Endothelial cell of umbilical vein (primary cell): ENCODE results near the gene FYCO1. TPM values are rescaled to one million over a fixed set of nuclear protein-coding genes. Genes with fewer than 3 reads are reported as not detected.

Experiments used
- BruUV-seq: library from RNA; stranded (reverse); fragments of 400-500 nt; replicated peaks from 2 replicates; lab custom pipeline; 2021; lab: Mats Ljungman, UMichigan
- CTCF ChIA-PET: fragments of 300-600, 350-600 bp; sonication (Branson Sonifier 250); formaldehyde crosslinking; loops from one replicate; lab custom pipeline; 2021; ENCODE audit warnings: antibody characterized with exemption, inconsistent platforms; lab: Charles Lee
- POLR2A ChIA-PET: fragments of 300-600, 350-600 bp; sonication (Branson Sonifier 250); formaldehyde crosslinking; loops from one replicate; lab custom pipeline; 2021; ENCODE audit warnings: antibody characterized with exemption, inconsistent platforms; lab: Charles Lee
- DNase-seq: peaks from one replicate; pipeline ENCODE4 v3.0.0-alpha.2; 2011; ENCODE audit warnings: low read depth, low spot score
- FAIRE-seq: peaks from 2 replicates; lab custom pipeline; 2011; peaks lifted over from hg19 to GRCh38; lab: Jason Lieb, UNC
- H2AFZ ChIP-seq: 2 replicates; pipeline ENCODE4 v1.6.0; 2012; ENCODE audit warnings: low read depth, low read length, control low read depth, inconsistent platforms
- H3K27ac ChIP-seq: 2 replicates; pipeline ENCODE4 v1.5.1; 2011; ENCODE audit warnings: low read depth, mild to moderate bottlenecking, control low read depth, low read length, moderate library complexity; ENCODE audit not compliant: insufficient read depth
- H3K27me3 ChIP-seq, 2 experiments: 2 replicates each; pipeline versions ENCODE4 v1.6.0 to v1.6.1; 2011; ENCODE audit warnings: low read length in 2 of 2, mixed read lengths in 1 of 2; ENCODE audit not compliant: control insufficient read depth in 2 of 2, insufficient read depth in 2 of 2
- H3K36me3 ChIP-seq, 2 experiments: 2 replicates in 1 of 2; 3 replicates in 1 of 2; pipeline ENCODE4 v1.5.1; 2011; ENCODE audit warnings: low read length in 2 of 2, mild to moderate bottlenecking in 1 of 2, moderate library complexity in 1 of 2; ENCODE audit not compliant: control insufficient read depth in 2 of 2, insufficient read depth in 2 of 2; ENCODE audit errors: extremely low read depth in 1 of 2
- H3K4me1 ChIP-seq: 3 replicates; pipeline ENCODE4 v1.5.1; 2011; ENCODE audit warnings: mild to moderate bottlenecking, low read length; ENCODE audit not compliant: control insufficient read depth, insufficient read depth; ENCODE audit errors: extremely low read depth
- H3K4me2 ChIP-seq: 2 replicates; pipeline ENCODE4 v1.6.1; 2011; ENCODE audit warnings: low read length, control low read depth, mixed read lengths; ENCODE audit not compliant: insufficient read depth
- H3K4me3 ChIP-seq, 3 experiments: fragments of 200-600 bp in 1 of 3; sonication (generic), shearing (Covaris generic) in 1 of 3; replicated peaks in 1 of 3; 2 replicates each; pipeline ENCODE4 v1.5.1; 2011 to 2016; ENCODE audit warnings: control low read depth in 3 of 3, low read length in 3 of 3, mild to moderate bottlenecking in 2 of 3, inconsistent platforms in 1 of 3, low read depth in 1 of 3, moderate library complexity in 1 of 3; ENCODE audit not compliant: insufficient read depth in 1 of 3
- H3K79me2 ChIP-seq: 2 replicates; pipeline ENCODE4 v1.6.0; 2012; ENCODE audit warnings: low read length, inconsistent platforms; ENCODE audit not compliant: control insufficient read depth, insufficient read depth
- H3K9ac ChIP-seq: replicated peaks from 2 replicates; pipeline ENCODE3; 2011; ENCODE audit warnings: low read length, control low read depth; ENCODE audit not compliant: insufficient read depth; ENCODE audit errors: extremely low read depth
- H3K9me1 ChIP-seq: replicated peaks from 3 replicates; pipeline ENCODE4 v1.6.0; 2011; ENCODE audit warnings: mild to moderate bottlenecking, low read length; ENCODE audit not compliant: control insufficient read depth, insufficient read depth; ENCODE audit errors: extremely low read depth
- H3K9me3 ChIP-seq: replicated peaks from 2 replicates; pipeline ENCODE4 v1.5.1; 2012; ENCODE audit warnings: low read length, inconsistent platforms; ENCODE audit not compliant: control insufficient read depth, insufficient read depth
- H4K20me1 ChIP-seq: replicated peaks from 2 replicates; pipeline ENCODE3; 2011; ENCODE audit warnings: mild to moderate bottlenecking, low read length; ENCODE audit not compliant: control insufficient read depth, insufficient read depth; ENCODE audit errors: extremely low read depth
- EZH2 ChIP-seq: IDR thresholded peaks from 2 replicates; pipeline ENCODE4 v1.6.1; 2012; ENCODE audit warnings: borderline replicate concordance, low read depth, mild to moderate bottlenecking, moderate library complexity, low read length, inconsistent platforms; ENCODE audit not compliant: severe bottlenecking
- FOS ChIP-seq: IDR thresholded peaks from 2 replicates; pipeline ENCODE4 v1.6.1; 2011; ENCODE audit warnings: mild to moderate bottlenecking, low read length, moderate library complexity, borderline replicate concordance; ENCODE audit not compliant: insufficient read depth
- GATA2 ChIP-seq: IDR thresholded peaks from 2 replicates; pipeline ENCODE4 v1.7.0; 2011; ENCODE audit warnings: low read depth, mild to moderate bottlenecking, moderate library complexity, mixed read lengths, low read length; ENCODE audit not compliant: insufficient read length, insufficient read depth
- JUN ChIP-seq: IDR thresholded peaks from 2 replicates; pipeline ENCODE4 v1.6.1; 2011; ENCODE audit warnings: borderline replicate concordance, low read depth; ENCODE audit not compliant: insufficient read length, insufficient read depth
- POLR2A ChIP-seq: IDR thresholded peaks from 2 replicates; pipeline ENCODE4 v1.6.1; 2012; ENCODE audit warnings: low read depth, mild to moderate bottlenecking, control low read depth, low read length
- POLR2AphosphoS5 ChIP-seq: IDR thresholded peaks from 2 replicates; pipeline ENCODE4 v1.6.1; 2012; ENCODE audit warnings: low read depth, mild to moderate bottlenecking, control low read depth, low read length, moderate library complexity; ENCODE audit not compliant: insufficient read depth
- dilution Hi-C: fragments of 300-500 bp; cut with MboI; formaldehyde crosslinking; loops from one replicate; pipeline ENCODE4 v1.15.0; 2019; ENCODE audit warnings: low sequenced_read_pairs; ENCODE audit not compliant: extremely low pct_ligation_motif_present
- intact Hi-C: fragments of 100-400 bp; cut with micrococcal nuclease; formaldehyde crosslinking; loops from one replicate; pipeline ENCODE4 v1.10.0; 2022
- polyA plus RNA-seq, 4 experiments: library from polyadenylated mRNA; depleted of rRNA in 3 of 4; stranded (reverse) in 3 of 4; unstranded in 1 of 4; fragments of >200 nt; gene quantifications; 2 replicates each; pipeline versions ENCODE4 v1.2.1 to v1.2.3, GENCODE V29; 2011 to 2012; ENCODE audit warnings: missing spikeins in 1 of 4
- total RNA-seq: library from RNA; stranded (reverse); gene quantifications from 2 replicates; pipeline ENCODE4 v1.2.3, GENCODE V29; 2021
- TF ChIP-seq, protein P1 (sequence below), 2 donors: IDR thresholded peaks; 1 replicate in 1 of 2; 2 replicates in 1 of 2; pipeline ENCODE4 v1.5.1; 2011; ENCODE audit warnings: low read length in 2 of 2, mild to moderate bottlenecking in 2 of 2, moderate library complexity in 2 of 2, control low read depth in 1 of 2, inconsistent platforms in 1 of 2, low read depth in 1 of 2; ENCODE audit not compliant: insufficient read depth in 1 of 2; ENCODE audit errors: extremely low read depth in 1 of 2
- TF ChIP-seq, protein P2 (sequence below): IDR thresholded peaks from 2 replicates; pipeline ENCODE4 v1.6.1; 2011; ENCODE audit not compliant: insufficient read depth, insufficient read length

Gene FYCO1
- total and polyA plus RNA-seq, 2 donors (not counting 3 experiments of a cell fraction or from before 2014, with no cell fraction given) = 13.9 to 20.8 TPM

DNA sequence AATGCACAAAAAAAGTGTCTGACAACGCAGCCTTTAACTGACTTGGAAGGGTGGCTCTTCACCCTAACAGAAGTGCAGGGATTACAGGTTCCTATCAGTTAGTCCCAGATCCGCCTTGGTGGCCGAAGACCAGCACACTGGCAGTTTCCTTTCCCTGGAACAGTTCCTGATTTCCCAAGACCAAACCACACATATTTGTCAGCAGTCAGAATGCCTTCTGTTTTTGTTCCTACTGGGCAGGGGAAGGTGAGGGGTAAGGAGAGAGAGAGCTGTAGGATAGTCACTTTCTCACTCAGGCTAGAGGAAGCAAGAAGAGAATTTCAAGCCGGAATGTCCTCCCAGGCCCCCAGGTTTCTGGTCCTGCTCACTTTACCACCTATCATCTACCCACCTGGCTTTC is 43.2 kb downstream of the FYCO1 start:
- Histone ChIP-seq H3K4me3 (no peak overlapping the region), H3K9me3 (no peaks in the 10 kb centered on the region), H3K4me1 (no peaks in the 10 kb centered on the region), H4K20me1 (no peaks in the 10 kb centered on the region), H3K9me1 (no peaks in the 10 kb centered on the region), H3K79me2 (no peaks in the 10 kb centered on the region), H3K36me3 (peaks cover 10 to 59% of the 10 kb centered on the region in 2 experiments), H2AFZ (no peak overlapping the region), H3K4me2 (no peak overlapping the region), H3K9ac (no peak overlapping the region), H3K27me3 (no peaks in the 10 kb centered on the region), H3K27ac (no peak overlapping the region)
- ChIA-PET POLR2A (no interaction called here), CTCF (interaction anchor here (0.6 to 4.8 kb wide), 2 partner anchors 13 to 441 kb away, joined by 5 to 22 read pairs; no protein-coding TSS in a partner anchor)
- FAIRE-seq = no peak
- intact Hi-C loops (no loop called here), dilution Hi-C loops (no loop called here)
- TF ChIP-seq FOS = no peak
- BruUV-seq = no TSS peak
- DNase-seq = no peak

DNA sequence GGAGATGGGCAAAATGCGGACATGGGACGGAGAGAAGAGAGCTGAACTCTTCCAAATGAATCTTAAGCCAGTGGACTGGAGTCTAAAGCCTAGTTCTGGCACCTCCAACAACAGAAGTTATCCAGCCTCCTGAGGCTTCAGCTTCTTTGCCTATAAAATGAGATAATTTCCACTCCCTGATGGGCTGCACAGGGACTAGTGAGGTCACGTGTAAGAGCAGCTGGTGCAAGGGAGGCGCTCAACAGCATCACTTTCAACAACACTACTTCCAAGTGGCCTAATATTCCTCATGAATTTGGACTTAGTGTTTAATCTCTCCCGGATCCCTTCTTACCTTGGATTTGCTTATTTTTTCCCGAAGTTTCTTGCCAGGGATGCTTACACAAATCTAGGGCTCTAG is 43.7 kb downstream of the FYCO1 start:
- no peak for FAIRE-seq
- no peak for TF ChIP-seq FOS
- TF ChIP-seq, protein P1, sequence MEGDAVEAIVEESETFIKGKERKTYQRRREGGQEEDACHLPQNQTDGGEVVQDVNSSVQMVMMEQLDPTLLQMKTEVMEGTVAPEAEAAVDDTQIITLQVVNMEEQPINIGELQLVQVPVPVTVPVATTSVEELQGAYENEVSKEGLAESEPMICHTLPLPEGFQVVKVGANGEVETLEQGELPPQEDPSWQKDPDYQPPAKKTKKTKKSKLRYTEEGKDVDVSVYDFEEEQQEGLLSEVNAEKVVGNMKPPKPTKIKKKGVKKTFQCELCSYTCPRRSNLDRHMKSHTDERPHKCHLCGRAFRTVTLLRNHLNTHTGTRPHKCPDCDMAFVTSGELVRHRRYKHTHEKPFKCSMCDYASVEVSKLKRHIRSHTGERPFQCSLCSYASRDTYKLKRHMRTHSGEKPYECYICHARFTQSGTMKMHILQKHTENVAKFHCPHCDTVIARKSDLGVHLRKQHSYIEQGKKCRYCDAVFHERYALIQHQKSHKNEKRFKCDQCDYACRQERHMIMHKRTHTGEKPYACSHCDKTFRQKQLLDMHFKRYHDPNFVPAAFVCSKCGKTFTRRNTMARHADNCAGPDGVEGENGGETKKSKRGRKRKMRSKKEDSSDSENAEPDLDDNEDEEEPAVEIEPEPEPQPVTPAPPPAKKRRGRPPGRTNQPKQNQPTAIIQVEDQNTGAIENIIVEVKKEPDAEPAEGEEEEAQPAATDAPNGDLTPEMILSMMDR (IDR thresholded peaks at IDR 0.05; ENCODE audit: extremely low read depth in 1 of 2, insufficient read depth in 1 of 2, low read depth in 1 of 2, low read length in 2 of 2) = no peak
- no peak for TF ChIP-seq JUN
- TF ChIP-seq POLR2A = no peak
- TF ChIP-seq EZH2 = no peak
- TF ChIP-seq, protein P2, sequence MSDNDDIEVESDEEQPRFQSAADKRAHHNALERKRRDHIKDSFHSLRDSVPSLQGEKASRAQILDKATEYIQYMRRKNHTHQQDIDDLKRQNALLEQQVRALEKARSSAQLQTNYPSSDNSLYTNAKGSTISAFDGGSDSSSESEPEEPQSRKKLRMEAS = no peak
- no peak for TF ChIP-seq POLR2AphosphoS5
- TF ChIP-seq GATA2 = no peak

More for the DNA sequence above, 43.7 kb downstream of the FYCO1 start:
- H3K27me3 ChIP-seq = no peaks in the 10 kb centered on the region
- no TSS peak for BruUV-seq
- H3K9ac ChIP-seq = no peak overlapping the region
- no peak overlapping the region for H3K4me3 ChIP-seq
- H4K20me1 ChIP-seq = no peaks in the 10 kb centered on the region
- no peak overlapping the region for H2AFZ ChIP-seq
- peaks cover 14 to 64% of the 10 kb centered on the region in 2 experiments for H3K36me3 ChIP-seq
- H3K9me1 ChIP-seq = no peaks in the 10 kb centered on the region
- H3K79me2 ChIP-seq = no peaks in the 10 kb centered on the region
- no peak for DNase-seq
- H3K9me3 ChIP-seq = no peaks in the 10 kb centered on the region
- CTCF ChIA-PET = interaction anchor here (0.6 to 4.8 kb wide), 2 partner anchors 13 to 441 kb away, joined by 5 to 22 read pairs; no protein-coding TSS in a partner anchor
- no peak overlapping the region for H3K27ac ChIP-seq
- H3K4me1 ChIP-seq = no peaks in the 10 kb centered on the region
- POLR2A ChIA-PET = no interaction called here
- intact Hi-C loops (no loop called here), dilution Hi-C loops (no loop called here)
- H3K4me2 ChIP-seq = no peak overlapping the region
